ENCODE measurements around the gene CASK. TPM values are rescaled to one million over a fixed set of nuclear protein-coding genes. Genes with fewer than 3 reads are reported as not detected.

Gene CASK
- total RNA-seq, 2 experiments from 2014 or later, result 18.2 to 20.2 TPM

GRCh38 chrX:41750716-41751115 lies 172.6 kb downstream of the CASK start:
- ChIA-PET POLR2A (no interaction called here), CTCF (interaction anchor here (1.2 kb wide), 1 partner anchor 9 kb away, joined by 3 read pairs; no protein-coding TSS in a partner anchor)
- H3K36me3 Mint-ChIP-seq (ENCODE audit: low read depth), result peaks cover 2% of the 10 kb centered on the region
- H3K9me3 Mint-ChIP-seq, result no peaks in the 10 kb centered on the region
- intact Hi-C loops (cut with micrococcal nuclease), result loop anchor here (10.0 kb wide), 1 partner anchor 196 kb away; no protein-coding TSS in a partner anchor
- no peaks in the 10 kb centered on the region for H3K27me3 Mint-ChIP-seq
- ATAC-seq (no peak), DNase-seq (no peak)
- H3K4me3 Mint-ChIP-seq, result no peak overlapping the region
- H3K4me1 Mint-ChIP-seq (ENCODE audit: low read depth), result peaks cover 3% of the 10 kb centered on the region
- H3K27ac Mint-ChIP-seq, result no peak overlapping the region
- no peak for TF ChIP-seq CTCF (IDR thresholded peaks at IDR 0.05)

GRCh38 chrX:41739871-41740270 lies 183.5 kb downstream of the CASK start:
- no peak for DNase-seq
- peak overlapping the region; percentile 48 for H3K27ac Mint-ChIP-seq
- no peaks in the 10 kb centered on the region for H3K9me3 Mint-ChIP-seq
- no peak for ATAC-seq
- intact Hi-C loops (cut with micrococcal nuclease), result loop anchor here (10.0 kb wide), 1 partner anchor 175 kb away; no protein-coding TSS in a partner anchor
- peaks cover 9% of the 10 kb centered on the region for H3K36me3 Mint-ChIP-seq (ENCODE audit: low read depth)
- no peak overlapping the region for H3K4me3 Mint-ChIP-seq
- ChIA-PET POLR2A (no interaction called here), CTCF (interaction anchor here (0.8 kb wide), 1 partner anchor 170 kb away, joined by 3 read pairs; no protein-coding TSS in a partner anchor)
- no peaks in the 10 kb centered on the region for H3K27me3 Mint-ChIP-seq
- peaks cover 44% of the 10 kb centered on the region for H3K4me1 Mint-ChIP-seq (ENCODE audit: low read depth)
- no peak for TF ChIP-seq CTCF (IDR thresholded peaks at IDR 0.05)

GRCh38 chrX:41737065-41737464 lies 186.3 kb downstream of the CASK start:
- peaks cover 5% of the 10 kb centered on the region for H3K36me3 Mint-ChIP-seq (ENCODE audit: low read depth)
- peak overlapping the region; percentile 78 for H3K27ac Mint-ChIP-seq
- intact Hi-C loops (cut with micrococcal nuclease), result loop anchor here (10.0 kb wide), 1 partner anchor 172 kb away; no protein-coding TSS in a partner anchor
- no peak for TF ChIP-seq CTCF (IDR thresholded peaks at IDR 0.05)
- no peak overlapping the region for H3K4me3 Mint-ChIP-seq
- ATAC-seq (peak; percentile 59), DNase-seq (peak; percentile 73)
- H3K27me3 Mint-ChIP-seq, result no peaks in the 10 kb centered on the region
- ChIA-PET CTCF (no interaction called here), POLR2A (interaction anchor here (1.0 kb wide), 1 partner anchor 25 kb away, joined by 3 read pairs; no protein-coding TSS in a partner anchor)
- no peaks in the 10 kb centered on the region for H3K9me3 Mint-ChIP-seq
- peaks cover 45% of the 10 kb centered on the region for H3K4me1 Mint-ChIP-seq (ENCODE audit: low read depth)

- no peaks in the 10 kb centered on the region for H3K9me3 Mint-ChIP-seq
- peaks cover 5% of the 10 kb centered on the region for H3K36me3 Mint-ChIP-seq (ENCODE audit: low read depth)
- POLR2A ChIA-PET, result interaction anchor here (0.6 kb wide), 1 partner anchor 57 kb away, joined by 4 read pairs; no protein-coding TSS in a partner anchor
- CTCF ChIA-PET, result no interaction called here
- DNase-seq (peak; percentile 12), ATAC-seq (peak; percentile 31)
- intact Hi-C loops (cut with micrococcal nuclease), result loop anchor here (10.0 kb wide), 1 partner anchor 170 kb away; no protein-coding TSS in a partner anchor
- H3K4me3 Mint-ChIP-seq, result peak overlapping the region; percentile 50
- no peaks in the 10 kb centered on the region for H3K27me3 Mint-ChIP-seq
- peaks cover 36% of the 10 kb centered on the region for H3K4me1 Mint-ChIP-seq (ENCODE audit: low read depth)
- TF ChIP-seq CTCF (IDR thresholded peaks at IDR 0.05), result peak; percentile 62
- peak overlapping the region; percentile 90 for H3K27ac Mint-ChIP-seq
These were observed 188.8 kb downstream of the CASK start for GRCh38 chrX:41734530-41734929.

- Mint-ChIP-seq H3K36me3 (ENCODE audit: low read depth) (peaks cover 5% of the 10 kb centered on the region), H3K27ac (peak overlapping the region; percentile 90), H3K27me3 (no peaks in the 10 kb centered on the region), H3K4me1 (ENCODE audit: low read depth) (peaks cover 36% of the 10 kb centered on the region), H3K9me3 (no peaks in the 10 kb centered on the region), H3K4me3 (peak overlapping the region; percentile 50)
- ChIA-PET POLR2A (no interaction called here), CTCF (no interaction called here)
- TF ChIP-seq CTCF (IDR thresholded peaks at IDR 0.05), result no peak
- DNase-seq (peak; percentile 52), ATAC-seq (peak; percentile 89)
- intact Hi-C loops (cut with micrococcal nuclease), result loop anchor here (10.0 kb wide), 1 partner anchor 169 kb away; no protein-coding TSS in a partner anchor
These were observed 189.4 kb downstream of the CASK start for GRCh38 chrX:41733939-41734338.

Data from activated CD8-positive, alpha-beta T cell treated with anti-CD3 and anti-CD28 coated beads for 36 hours (primary cell).